HCT116 (cell line): ENCODE results near the gene DEFB129. TPM values are rescaled to one million over a fixed set of nuclear protein-coding genes. Genes with fewer than 3 reads are reported as not detected.

Experiments used
- ATAC-seq: fragments of 200-7000 bp; cut with Tn5 transposase; 2 replicates; pipeline ENCODE4 v1.9.1; 2020; ENCODE audit warnings: mild to moderate bottlenecking, moderate library complexity
- BruUV-seq: library from RNA; stranded (reverse); fragments of 400-500 nt; replicated peaks from 2 replicates; lab custom pipeline; 2021; lab: Mats Ljungman, UMichigan
- CTCF ChIA-PET: fragments of 300-600 bp; sonication (Branson Sonifier 250); formaldehyde crosslinking; loops from one replicate; lab custom pipeline; 2021; ENCODE audit warnings: antibody characterized with exemption; lab: Charles Lee
- POLR2A ChIA-PET: fragments of 300-600, 350-600 bp; sonication (Branson Sonifier 250); formaldehyde crosslinking; loops from one replicate; lab custom pipeline; 2021; ENCODE audit warnings: antibody characterized with exemption; lab: Charles Lee
- RAD21 ChIA-PET, 2 experiments: fragments of 300-600 bp; sonication (Branson Sonifier 250); formaldehyde crosslinking; loops; one replicate each; lab custom pipeline; 2023; ENCODE audit warnings: low total read pairs in 2 of 2; ENCODE audit not compliant: uncharacterized antibody in 2 of 2, unreplicated experiment in 2 of 2, low non-redundant PET in 1 of 2; lab: Charles Lee
- DNase-seq: peaks from one replicate; pipeline ENCODE4 v3.0.0-alpha.2; 2010; ENCODE audit warnings: low read depth, low spot score
- H2AFZ ChIP-seq: fragments of 200-600 bp; shearing (Covaris generic), sonication (generic); 2 replicates; pipeline ENCODE4 v1.6.1; 2017; ENCODE audit warnings: low read depth, mixed run types, mixed read lengths, antibody characterized with exemption, low read length; ENCODE audit not compliant: poor library complexity, severe bottlenecking
- H3K27ac ChIP-seq: 2 replicates; pipeline ENCODE4 v1.5.1; 2012; ENCODE audit warnings: low read depth, low read length
- H3K27me3 ChIP-seq: fragments of 200-600 bp; sonication (generic); 2 replicates; pipeline ENCODE4 v1.6.1; 2016; ENCODE audit warnings: mixed run types, low read length, mixed read lengths; ENCODE audit not compliant: insufficient read depth
- H3K36me3 ChIP-seq, 2 experiments: fragments of 200-500 bp in 1 of 2; fragments of 200-600 bp in 1 of 2; sonication (Bioruptor generic) in 1 of 2; sonication (generic) in 1 of 2; 2 replicates each; pipeline versions ENCODE4 v1.5.1 to v1.6.1; 2014 to 2016; ENCODE audit warnings: low read length in 2 of 2, inconsistent platforms in 1 of 2, mixed read lengths in 1 of 2, mixed run types in 1 of 2; ENCODE audit not compliant: insufficient read depth in 2 of 2, control insufficient read depth in 1 of 2
- H3K4me1 ChIP-seq, 2 experiments: fragments of 200-600 bp in 1 of 2; sonication (generic) in 1 of 2; 2 replicates each; pipeline versions ENCODE4 v1.5.1 to v1.6.1; 2012 to 2017; ENCODE audit warnings: low read length in 2 of 2, inconsistent platforms in 1 of 2, mild to moderate bottlenecking in 1 of 2, mixed read lengths in 1 of 2, mixed run types in 1 of 2, moderate library complexity in 1 of 2; ENCODE audit not compliant: insufficient read depth in 2 of 2, control insufficient read depth in 1 of 2
- H3K4me2 ChIP-seq: fragments of 200-600 bp; sonication (generic); 2 replicates; pipeline ENCODE4 v1.6.1; 2017; ENCODE audit warnings: mixed run types, low read length, mixed read lengths
- H3K4me3 ChIP-seq, 2 experiments: fragments of 200-600 bp in 1 of 2; sonication (generic) in 1 of 2; replicated peaks in 1 of 2; 2 replicates each; pipeline ENCODE4 v1.5.1; 2011 to 2016; ENCODE audit warnings: low read length in 2 of 2, control low read depth in 1 of 2, low read depth in 1 of 2, mild to moderate bottlenecking in 1 of 2, mixed read lengths in 1 of 2, mixed run types in 1 of 2
- H3K79me2 ChIP-seq: fragments of 200-600 bp; sonication (generic); 2 replicates; pipeline ENCODE4 v1.6.1; 2017; ENCODE audit warnings: mild to moderate bottlenecking, mixed run types, low read length, moderate library complexity, mixed read lengths; ENCODE audit not compliant: insufficient read depth
- H3K9ac ChIP-seq: fragments of 200-600 bp; sonication (generic); 2 replicates; pipeline ENCODE4 v1.6.1; 2016; ENCODE audit warnings: low read length, mixed read lengths
- H3K9me2 ChIP-seq: fragments of 200-600 bp; sonication (generic), shearing (Covaris generic); 2 replicates; pipeline ENCODE4 v1.6.1; 2017; ENCODE audit warnings: mixed run types, mild to moderate bottlenecking, moderate library complexity; ENCODE audit not compliant: insufficient read depth
- H3K9me3 ChIP-seq, 2 experiments: fragments of 200-500 bp in 1 of 2; fragments of 200-600 bp in 1 of 2; sonication (Bioruptor generic) in 1 of 2; sonication (generic) in 1 of 2; 2 replicates each; pipeline ENCODE4 v1.6.1; 2014 to 2017; ENCODE audit warnings: low read length in 2 of 2, mixed read lengths in 2 of 2, inconsistent platforms in 1 of 2, low read depth in 1 of 2, mild to moderate bottlenecking in 1 of 2, mixed run types in 1 of 2, moderate library complexity in 1 of 2; ENCODE audit not compliant: control insufficient read depth in 1 of 2, insufficient read depth in 1 of 2
- H4K20me1 ChIP-seq: fragments of 200-600 bp; sonication (generic), shearing (Covaris generic); 2 replicates; pipeline ENCODE4 v1.6.1; 2017; ENCODE audit warnings: mixed run types, mild to moderate bottlenecking, moderate library complexity; ENCODE audit not compliant: insufficient read depth
- CBX3 ChIP-seq: IDR thresholded peaks from 2 replicates; pipeline ENCODE4 v1.6.1; 2012; ENCODE audit warnings: low read depth
- EGR1 ChIP-seq: IDR thresholded peaks from 2 replicates; pipeline ENCODE4 v1.6.1; 2012; ENCODE audit warnings: low read depth
- FOSL1 ChIP-seq: IDR thresholded peaks from 2 replicates; pipeline ENCODE4 v1.6.1; 2012; ENCODE audit warnings: low read depth
- POLR2AphosphoS5 ChIP-seq: IDR thresholded peaks from 2 replicates; pipeline ENCODE4 v1.6.1; 2011; ENCODE audit warnings: mild to moderate bottlenecking, low read depth, low read length, moderate library complexity
- RAD21 ChIP-seq: IDR thresholded peaks from 2 replicates; pipeline ENCODE4 v1.6.1; 2012; ENCODE audit warnings: low read depth, mild to moderate bottlenecking
- SIN3A ChIP-seq: IDR thresholded peaks from 2 replicates; pipeline ENCODE4 v1.6.1; 2012; ENCODE audit warnings: low read depth
- SP1 ChIP-seq: IDR thresholded peaks from 2 replicates; pipeline ENCODE4 v1.6.1; 2012; ENCODE audit warnings: low read depth
- SRF ChIP-seq: IDR thresholded peaks from 2 replicates; pipeline ENCODE4 v1.6.1; 2012; ENCODE audit warnings: low read depth
- TCF7L2 ChIP-seq: IDR thresholded peaks from 2 replicates; pipeline ENCODE4 v1.7.0; 2011; ENCODE audit warnings: borderline replicate concordance, inconsistent platforms; ENCODE audit not compliant: insufficient read depth, insufficient read length; ENCODE audit errors: extremely low read depth
- YY1 ChIP-seq: IDR thresholded peaks from 2 replicates; pipeline ENCODE4 v1.6.1; 2011; ENCODE audit warnings: low read length, low read depth, moderate library complexity, mild to moderate bottlenecking; ENCODE audit not compliant: insufficient replicate concordance; ENCODE audit errors: extremely low read depth
- ZFX ChIP-seq: fragments of 450-650 bp; IDR thresholded peaks from 2 replicates; pipeline ENCODE4 v1.6.1; 2017
- intact Hi-C: fragments of 100-400 bp; cut with micrococcal nuclease; formaldehyde crosslinking; loops from 2 replicates; pipeline ENCODE4 v1.10.0; 2022
- total RNA-seq: library from RNA; stranded (reverse); gene quantifications from one replicate; pipeline ENCODE4 v1.2.1, GENCODE V29; 2021; ENCODE audit not compliant: unreplicated experiment
- TF ChIP-seq, protein P1 (sequence below): IDR thresholded peaks from 2 replicates; pipeline ENCODE4 v1.6.1; 2012
- TF ChIP-seq, protein P2 (sequence below), 3 experiments: fragments of 200-600 bp in 1 of 3; sonication (generic) in 1 of 3; IDR thresholded peaks in 2 of 3; conservative IDR thresholded peaks in 1 of 3; 2 replicates each; pipeline ENCODE4 v1.5.1; 2012 to 2017; ENCODE audit warnings: low read depth in 2 of 3, low read length in 2 of 3, antibody characterized with exemption in 1 of 3, borderline replicate concordance in 1 of 3, control low read depth in 1 of 3, mild to moderate bottlenecking in 1 of 3, mixed read lengths in 1 of 3, mixed run types in 1 of 3, moderate library complexity in 1 of 3; ENCODE audit not compliant: insufficient read depth in 1 of 3

DEFB129 gene
- total RNA-seq, 1 experiment from 2014 or later: not detected

DNA sequence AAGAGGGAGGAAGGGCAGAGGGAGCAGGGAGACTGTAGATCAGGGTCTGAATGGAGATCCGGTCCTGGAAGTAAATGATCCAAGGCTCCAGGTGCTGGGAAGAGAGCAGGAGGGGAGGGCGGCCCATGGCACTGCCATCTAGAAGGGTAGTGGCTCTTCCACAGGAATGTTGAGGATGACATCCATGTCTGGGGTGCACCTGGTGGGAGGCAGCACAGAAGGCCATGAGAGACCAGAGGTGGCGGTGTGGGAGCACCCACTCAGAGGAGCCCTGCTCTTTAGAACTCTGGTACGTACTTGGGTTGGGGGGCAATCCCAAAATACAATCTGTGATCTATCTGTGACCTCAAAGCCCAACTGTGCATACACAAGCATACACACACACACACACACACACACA is 44.0 kb downstream of the DEFB129 start (continued):
- TF ChIP-seq YY1 (no peak), EGR1 (no peak), SP1 (no peak), SRF (no peak), FOSL1 (no peak), CBX3 (no peak), RAD21 (no peak), SIN3A (no peak)

DNA sequence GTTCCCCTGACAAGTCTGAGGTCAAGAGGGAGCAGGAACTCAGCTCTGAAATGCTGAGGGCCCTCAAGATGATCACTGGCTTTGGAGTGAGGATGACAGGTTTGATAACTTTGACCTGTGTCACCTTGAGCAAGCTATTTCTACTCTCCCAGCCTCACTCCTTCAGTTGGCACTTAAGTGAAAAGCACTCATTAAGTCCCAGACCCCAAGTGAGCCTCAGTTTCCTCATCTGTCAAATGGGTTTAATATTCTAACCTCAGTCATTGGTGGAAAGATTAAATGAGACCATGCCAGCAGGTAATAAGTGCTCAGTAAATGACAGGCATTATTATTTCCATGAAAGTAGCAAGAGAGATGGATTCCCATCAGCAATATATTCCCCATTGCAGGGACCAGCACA is 44.5 kb downstream of the DEFB129 start:
- Histone ChIP-seq H3K4me1 (peaks cover 4 to 7% of the 10 kb centered on the region in 2 experiments), H3K4me2 (no peak overlapping the region), H3K27ac (no peak overlapping the region), H3K9me3 (no peaks in the 10 kb centered on the region), H3K79me2 (no peaks in the 10 kb centered on the region), H3K27me3 (no peaks in the 10 kb centered on the region), H3K9ac (no peak overlapping the region), H4K20me1 (no peaks in the 10 kb centered on the region), H3K36me3 (peaks cover 0 to 10% of the 10 kb centered on the region in 2 experiments; a peak in 2 of 4 replicates), H3K9me2 (no peaks in the 10 kb centered on the region), H2AFZ (no peak overlapping the region), H3K4me3 (no peak overlapping the region)
- ChIA-PET RAD21 (no interaction called here), POLR2A (no interaction called here), CTCF (no interaction called here)
- no peak for ATAC-seq
- TF ChIP-seq POLR2AphosphoS5: no peak
- no peak for TF ChIP-seq TCF7L2
- TF ChIP-seq, protein P1, sequence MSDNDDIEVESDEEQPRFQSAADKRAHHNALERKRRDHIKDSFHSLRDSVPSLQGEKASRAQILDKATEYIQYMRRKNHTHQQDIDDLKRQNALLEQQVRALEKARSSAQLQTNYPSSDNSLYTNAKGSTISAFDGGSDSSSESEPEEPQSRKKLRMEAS: no peak
- TF ChIP-seq ZFX: no peak
- TF ChIP-seq, protein P2, sequence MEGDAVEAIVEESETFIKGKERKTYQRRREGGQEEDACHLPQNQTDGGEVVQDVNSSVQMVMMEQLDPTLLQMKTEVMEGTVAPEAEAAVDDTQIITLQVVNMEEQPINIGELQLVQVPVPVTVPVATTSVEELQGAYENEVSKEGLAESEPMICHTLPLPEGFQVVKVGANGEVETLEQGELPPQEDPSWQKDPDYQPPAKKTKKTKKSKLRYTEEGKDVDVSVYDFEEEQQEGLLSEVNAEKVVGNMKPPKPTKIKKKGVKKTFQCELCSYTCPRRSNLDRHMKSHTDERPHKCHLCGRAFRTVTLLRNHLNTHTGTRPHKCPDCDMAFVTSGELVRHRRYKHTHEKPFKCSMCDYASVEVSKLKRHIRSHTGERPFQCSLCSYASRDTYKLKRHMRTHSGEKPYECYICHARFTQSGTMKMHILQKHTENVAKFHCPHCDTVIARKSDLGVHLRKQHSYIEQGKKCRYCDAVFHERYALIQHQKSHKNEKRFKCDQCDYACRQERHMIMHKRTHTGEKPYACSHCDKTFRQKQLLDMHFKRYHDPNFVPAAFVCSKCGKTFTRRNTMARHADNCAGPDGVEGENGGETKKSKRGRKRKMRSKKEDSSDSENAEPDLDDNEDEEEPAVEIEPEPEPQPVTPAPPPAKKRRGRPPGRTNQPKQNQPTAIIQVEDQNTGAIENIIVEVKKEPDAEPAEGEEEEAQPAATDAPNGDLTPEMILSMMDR (IDR thresholded peaks at IDR 0.05 in 2 of 3, conservative IDR thresholded peaks at IDR 0.05 in 1 of 3; ENCODE audit: borderline replicate concordance in 1 of 3, insufficient read depth in 1 of 3, low read depth in 2 of 3, low read length in 2 of 3): no peak
- no peak for TF ChIP-seq CBX3
- no peak for DNase-seq
- intact Hi-C loops: no loop called here
- no TSS peak for BruUV-seq
